ENCODE measurements around the gene PCCA. TPM values are rescaled to one million over a fixed set of nuclear protein-coding genes. Genes with fewer than 3 reads are reported as not detected.

PCCA gene
- total and polyA plus RNA-seq, 2 donors (not counting 3 experiments of a cell fraction or from before 2014, with no cell fraction given): 5.7 to 20.2 TPM

- FAIRE-seq: no peak
- CTCF ChIA-PET: interaction anchor here (1.1 to 1.6 kb wide), 2 partner anchors 9 to 664 kb away, joined by 3 to 5 read pairs; no protein-coding TSS in a partner anchor
- TF ChIP-seq EZH2 (IDR thresholded peaks at IDR 0.05; ENCODE audit: borderline replicate concordance, low read depth, low read length, severe bottlenecking): no peak
- no peak for TF ChIP-seq POLR2A (IDR thresholded peaks at IDR 0.05; ENCODE audit: low read depth, low read length)
- TF ChIP-seq POLR2AphosphoS5 (IDR thresholded peaks at IDR 0.05; ENCODE audit: insufficient read depth, low read depth, low read length): no peak
- TF ChIP-seq MAX (IDR thresholded peaks at IDR 0.05; ENCODE audit: insufficient read depth, insufficient read length): no peak
- TF ChIP-seq CTCF (IDR thresholded peaks at IDR 0.05; ENCODE audit: extremely low read depth in 1 of 2, insufficient read depth in 1 of 2, low read depth in 1 of 2, low read length in 2 of 2): no peak
- no peak for TF ChIP-seq JUN (IDR thresholded peaks at IDR 0.05; ENCODE audit: borderline replicate concordance, insufficient read depth, insufficient read length, low read depth)
- TF ChIP-seq GATA2 (IDR thresholded peaks at IDR 0.05; ENCODE audit: insufficient read depth, insufficient read length, low read depth, low read length): no peak
- no peak for TF ChIP-seq FOS (IDR thresholded peaks at IDR 0.05; ENCODE audit: borderline replicate concordance, insufficient read depth, low read length)
- no peak for TF ChIP-seq MYC (IDR thresholded peaks at IDR 0.05; ENCODE audit: low read depth, low read length)
Observed at GRCh38 chr13:100565286-100565685, 476.4 kb downstream of the PCCA start.

More at GRCh38 chr13:100565286-100565685, 476.4 kb downstream of the PCCA start:
- BruUV-seq (replicated peaks): no TSS peak
- no peak for DNase-seq (ENCODE audit: low read depth, low spot score)
- Histone ChIP-seq H3K79me2 (ENCODE audit: control insufficient read depth, insufficient read depth, low read length) (no peaks in the 10 kb centered on the region), H3K9me3 (replicated peaks; ENCODE audit: control insufficient read depth, insufficient read depth, low read length) (no peaks in the 10 kb centered on the region), H3K36me3 (ENCODE audit: control insufficient read depth in 2 of 2, extremely low read depth in 1 of 2, insufficient read depth in 2 of 2, low read length in 2 of 2) (no peaks in the 10 kb centered on the region), H2AFZ (ENCODE audit: low read depth, low read length) (no peak overlapping the region), H3K27ac (ENCODE audit: insufficient read depth, low read depth, low read length) (no peak overlapping the region), H3K27me3 (ENCODE audit: control insufficient read depth in 2 of 2, insufficient read depth in 2 of 2, low read length in 2 of 2) (no peaks in the 10 kb centered on the region), H3K4me2 (ENCODE audit: insufficient read depth, low read length) (no peak overlapping the region), H3K9me1 (replicated peaks; ENCODE audit: control insufficient read depth, extremely low read depth, insufficient read depth, low read length) (no peaks in the 10 kb centered on the region), H3K4me1 (ENCODE audit: control insufficient read depth, extremely low read depth, insufficient read depth, low read length) (no peaks in the 10 kb centered on the region), H3K4me3 (replicated peaks in 1 of 3; ENCODE audit: insufficient read depth in 1 of 3, low read depth in 1 of 3, low read length in 3 of 3) (no peak overlapping the region), H4K20me1 (replicated peaks; ENCODE audit: control insufficient read depth, extremely low read depth, insufficient read depth, low read length) (no peaks in the 10 kb centered on the region), H3K9ac (replicated peaks; ENCODE audit: extremely low read depth, insufficient read depth, low read length) (no peak overlapping the region)
- POLR2A ChIA-PET: no interaction called here
- intact Hi-C loops (cut with micrococcal nuclease): no loop called here
- dilution Hi-C loops (cut with MboI; ENCODE audit: extremely low pct_ligation_motif_present, low sequenced_read_pairs): no loop called here
